ENCODE measurements around the gene ZNF799.

GRCh38 chr19:12345197-12345596, 55.9 kb downstream of the ZNF799 start:
- TF ChIP-seq CTCF (IDR thresholded peaks at IDR 0.05) = no peak
- no peak for TF ChIP-seq EP300 (IDR thresholded peaks at IDR 0.05)
- no peak for TF ChIP-seq POLR2AphosphoS5 (IDR thresholded peaks at IDR 0.05)
- no peak for TF ChIP-seq POLR2A (IDR thresholded peaks at IDR 0.05; ENCODE audit: low read depth)

Measured in esophagus muscularis mucosa (tissue), 4 donors.